ENCODE measurements around the gene PCDHGA7. TPM values are rescaled to one million over a fixed set of nuclear protein-coding genes. Genes with fewer than 3 reads are reported as not detected.
A peak's percentile ranks its signal among the peaks of the same experiment; 100 is the strongest.
"Not testable (repeated sequence)": the region's sequence is repeated elsewhere in the genome, so short reads cannot be mapped to it uniquely, and the experiment has no call there.

PCDHGA7 gene
- total RNA-seq, 1 donor from 2014 or later: 5.2 TPM

- no peaks in the 10 kb centered on the region for H3K27me3 ChIP-seq
- H3K9me3 ChIP-seq: peaks cover 26% of the 10 kb centered on the region
- peak overlapping the region; percentile 7 to 22 for H3K4me3 ChIP-seq
- no peak overlapping the region for H3K27ac ChIP-seq
- H3K4me1 ChIP-seq: no peaks in the 10 kb centered on the region
- H3K36me3 ChIP-seq: no peaks in the 10 kb centered on the region
- no peak for DNase-seq (ENCODE audit: extremely low spot score in 2 of 2)
- TF ChIP-seq POLR2A (IDR thresholded peaks at IDR 0.05) (no peak), CTCF (IDR thresholded peaks at IDR 0.05) (no peak), POLR2AphosphoS5 (IDR thresholded peaks at IDR 0.05; ENCODE audit: insufficient read depth in 1 of 2, low read depth in 1 of 2) (no peak)
- intact Hi-C loops (cut with DNase I): no loop called here
These were observed 38.5 kb upstream of the PCDHGA7 start for GRCh38 chr5:141343953-141344463.

GRCh38 chr5:141345327-141345726 is 37.2 kb upstream of the PCDHGA7 start:
- no peak for DNase-seq (ENCODE audit: extremely low spot score in 2 of 2)
- Histone ChIP-seq H3K36me3 (no peaks in the 10 kb centered on the region), H3K27ac (no peak overlapping the region), H3K27me3 (no peaks in the 10 kb centered on the region), H3K4me3 (no peak overlapping the region), H3K9me3 (peaks cover 17% of the 10 kb centered on the region), H3K4me1 (no peaks in the 10 kb centered on the region)
- intact Hi-C loops (cut with DNase I): no loop called here
- TF ChIP-seq CTCF (IDR thresholded peaks at IDR 0.05) (no peak), POLR2A (IDR thresholded peaks at IDR 0.05) (no peak), POLR2AphosphoS5 (IDR thresholded peaks at IDR 0.05; ENCODE audit: insufficient read depth in 1 of 2, low read depth in 1 of 2) (no peak)

- peaks cover 22% of the 10 kb centered on the region for H3K9me3 ChIP-seq
- H3K27me3 ChIP-seq; H3K4me1 ChIP-seq; H3K4me3 ChIP-seq; intact Hi-C loops (cut with DNase I); H3K36me3 ChIP-seq; DNase-seq (ENCODE audit: extremely low spot score in 2 of 2); H3K27ac ChIP-seq: not testable (repeated sequence)
These were observed 36.5 kb upstream of the PCDHGA7 start for GRCh38 chr5:141346017-141346416.

GRCh38 chr5:141349917-141350619 is 32.5 kb upstream of the PCDHGA7 start, which contains the start of gene PCDHGB1:
Gene PCDHGB1, plus strand, starts transcription at chr5:141350099. Its CDS starts 162 bp downstream, at chr5:141350261.
- TF ChIP-seq POLR2A (IDR thresholded peaks at IDR 0.05) (no peak), POLR2AphosphoS5 (IDR thresholded peaks at IDR 0.05; ENCODE audit: insufficient read depth in 1 of 2, low read depth in 1 of 2) (no peak), CTCF (IDR thresholded peaks at IDR 0.05) (no peak)
- intact Hi-C loops (cut with DNase I): no loop called here
- peaks cover 21% of the 10 kb centered on the region for H3K9me3 ChIP-seq

GRCh38 chr5:141351591-141351990 is 31.0 kb upstream of the PCDHGA7 start:
- DNase-seq (ENCODE audit: extremely low spot score in 2 of 2): no peak
- Histone ChIP-seq H3K27me3 (no peaks in the 10 kb centered on the region), H3K4me3 (no peak overlapping the region), H3K9me3 (peaks cover 30% of the 10 kb centered on the region), H3K36me3 (no peaks in the 10 kb centered on the region), H3K27ac (no peak overlapping the region), H3K4me1 (no peaks in the 10 kb centered on the region)
- intact Hi-C loops (cut with DNase I): no loop called here
- no peak for TF ChIP-seq POLR2AphosphoS5 (IDR thresholded peaks at IDR 0.05; ENCODE audit: insufficient read depth in 1 of 2, low read depth in 1 of 2)
- TF ChIP-seq CTCF (IDR thresholded peaks at IDR 0.05): no peak
- no peak for TF ChIP-seq POLR2A (IDR thresholded peaks at IDR 0.05)

More at GRCh38 chr5:141349917-141350619, 32.5 kb upstream of the PCDHGA7 start, which contains the start of gene PCDHGB1:
- H3K27me3 ChIP-seq: no peaks in the 10 kb centered on the region
- DNase-seq (ENCODE audit: extremely low spot score in 2 of 2): no peak
- no peaks in the 10 kb centered on the region for H3K4me1 ChIP-seq
- no peaks in the 10 kb centered on the region for H3K36me3 ChIP-seq
- no peak within 1 kb of the TSS for H3K27ac ChIP-seq
- H3K4me3 ChIP-seq: no peak within 1 kb of the TSS
